PC-9 (cell line): ENCODE results near the gene PLXND1. TPM values are rescaled to one million over a fixed set of nuclear protein-coding genes. Genes with fewer than 3 reads are reported as not detected.
"Not testable (repeated sequence)": the region's sequence is repeated elsewhere in the genome, so short reads cannot be mapped to it uniquely, and the experiment has no call there.

Source experiments
- BruUV-seq: library from RNA; stranded (reverse); fragments of 400-500 nt; replicated peaks from 2 replicates; lab custom pipeline; 2021; lab: Mats Ljungman, UMichigan
- CTCF ChIA-PET: fragments of 300-600 bp; sonication (Branson Sonifier 250); formaldehyde crosslinking; loops from one replicate; lab custom pipeline; 2022; ENCODE audit warnings: antibody characterized with exemption; lab: Charles Lee
- POLR2A ChIA-PET: fragments of 300-600 bp; sonication (Branson Sonifier 250); formaldehyde crosslinking; loops from one replicate; lab custom pipeline; 2022; ENCODE audit warnings: antibody characterized with exemption; ENCODE audit not compliant: unreplicated experiment; lab: Charles Lee
- DNase-seq, 2 experiments: peaks; one replicate each; pipeline versions ENCODE4 v3.0.0 to v3.0.0-alpha.2; 2015 to 2022; ENCODE audit warnings: mixed read lengths in 1 of 2
- H2AFZ ChIP-seq: fragments of 200-600 bp; sonication (generic); 2 replicates; pipeline ENCODE4 v1.8.1; 2017; ENCODE audit warnings: antibody characterized with exemption
- H3F3A ChIP-seq: fragments of 200-600 bp; sonication (generic); 2 replicates; pipeline ENCODE4 v1.8.1; 2017; ENCODE audit warnings: antibody characterized with exemption, mild to moderate bottlenecking, low read depth; ENCODE audit not compliant: insufficient read depth
- H3K27ac ChIP-seq: fragments of 200-600 bp; sonication (generic); 2 replicates; pipeline ENCODE4 v1.6.1; 2016; ENCODE audit warnings: mixed run types
- H3K27me3 ChIP-seq: fragments of 200-600 bp; sonication (generic); 2 replicates; pipeline ENCODE4 v1.6.1; 2016; ENCODE audit warnings: low read depth, mixed run types; ENCODE audit not compliant: insufficient read depth
- H3K36me3 ChIP-seq: fragments of 200-600 bp; sonication (generic); 2 replicates; pipeline ENCODE4 v1.6.1; 2016; ENCODE audit warnings: low read depth, mixed run types
- H3K4me1 ChIP-seq: fragments of 200-600 bp; sonication (generic); replicated peaks from 2 replicates; pipeline ENCODE4 v1.6.1; 2016; ENCODE audit warnings: mixed run types; ENCODE audit not compliant: insufficient read depth
- H3K4me2 ChIP-seq: fragments of 200-600 bp; sonication (generic); 2 replicates; pipeline ENCODE4 v1.6.1; 2017; ENCODE audit warnings: mixed run types
- H3K4me3 ChIP-seq: fragments of 200-600 bp; sonication (generic); 2 replicates; pipeline ENCODE4 v1.6.1; 2016; ENCODE audit warnings: mixed run types
- H3K79me2 ChIP-seq: fragments of 200-600 bp; sonication (generic); 2 replicates; pipeline ENCODE4 v1.6.1; 2017; ENCODE audit warnings: low read depth, mixed run types
- H3K9me2 ChIP-seq: fragments of 200-600 bp; sonication (generic); 2 replicates; pipeline ENCODE4 v1.8.1; 2017; ENCODE audit warnings: mild to moderate bottlenecking; ENCODE audit not compliant: insufficient read depth
- H3K9me3 ChIP-seq: fragments of 200-600 bp; sonication (generic); 2 replicates; pipeline ENCODE4 v1.8.1; 2016; ENCODE audit warnings: low read depth; ENCODE audit not compliant: insufficient read depth
- H4K20me1 ChIP-seq: fragments of 200-600 bp; sonication (generic); 2 replicates; pipeline ENCODE4 v1.8.1; 2017; ENCODE audit not compliant: insufficient read depth
- CTCF ChIP-seq: fragments of 200-600 bp; sonication (generic); conservative IDR thresholded peaks from 2 replicates; pipeline ENCODE4 v1.6.1; 2017; ENCODE audit warnings: mixed run types, antibody characterized with exemption, mild to moderate bottlenecking, moderate library complexity
- EZH2 ChIP-seq: fragments of 200-600 bp; sonication (generic); IDR thresholded peaks from 2 replicates; pipeline ENCODE4 v1.8.0; 2017; ENCODE audit warnings: antibody characterized with exemption, low read depth
- intact Hi-C: fragments of 100-400 bp; cut with micrococcal nuclease; formaldehyde crosslinking; loops from one replicate; pipeline ENCODE4 v1.10.0; 2022; ENCODE audit not compliant: unreplicated experiment
- total RNA-seq: library from RNA; stranded (reverse); gene quantifications from 2 replicates; pipeline ENCODE4 v1.2.3, GENCODE V29; 2021

The PLXND1 gene
- total RNA-seq, 1 experiment from 2014 or later: 44.4 TPM

GRCh38 chr3:129611812-129612533 is 5.5 kb upstream of the PLXND1 start:
- no peaks in the 10 kb centered on the region for H4K20me1 ChIP-seq
- H3K4me3 ChIP-seq: no peak overlapping the region
- H3K4me1 ChIP-seq: 0 out of 2 replicates have a peak, but pooled peaks cover 4% of the 10 kb centered on the region
- peak in 1 of 2 experiments; percentile 72 for DNase-seq
- no peaks in the 10 kb centered on the region for H3K79me2 ChIP-seq
- H3K27ac ChIP-seq: no peak overlapping the region
- no peak overlapping the region for H2AFZ ChIP-seq
- H3K9me2 ChIP-seq: no peaks in the 10 kb centered on the region
- H3F3A ChIP-seq: peaks cover 19% of the 10 kb centered on the region; the same call in 1 of the 2 replicates
- ChIA-PET CTCF (no interaction called here), POLR2A (interaction anchor here (0.6 kb wide), 1 partner anchor 183 kb away, joined by 3 read pairs; no protein-coding TSS in a partner anchor)
- no peak overlapping the region for H3K4me2 ChIP-seq
- no TSS peak for BruUV-seq
- TF ChIP-seq EZH2: no peak
- TF ChIP-seq CTCF: no peak
- no peaks in the 10 kb centered on the region for H3K36me3 ChIP-seq
- intact Hi-C loops: no loop called here
- H3K9me3 ChIP-seq: no peaks in the 10 kb centered on the region
- H3K27me3 ChIP-seq: no peaks in the 10 kb centered on the region

- Histone ChIP-seq H3K27me3 (no peaks in the 10 kb centered on the region), H2AFZ (no peak overlapping the region), H3K9me2 (no peaks in the 10 kb centered on the region), H3K4me2 (no peak overlapping the region), H3K27ac (no peak overlapping the region), H3K79me2 (no peaks in the 10 kb centered on the region), H3K9me3 (no peaks in the 10 kb centered on the region), H3K4me1 (0 out of 2 replicates have a peak, but pooled peaks cover 6% of the 10 kb centered on the region), H3F3A (peaks cover 20% of the 10 kb centered on the region; the same call in 1 of the 2 replicates), H3K4me3 (no peak overlapping the region), H3K36me3 (no peaks in the 10 kb centered on the region), H4K20me1 (no peaks in the 10 kb centered on the region)
- BruUV-seq: no TSS peak
- DNase-seq: no peak
- POLR2A ChIA-PET: no interaction called here
- no peak for TF ChIP-seq EZH2
- no peak for TF ChIP-seq CTCF
- CTCF ChIA-PET: no interaction called here
- intact Hi-C loops: no loop called here
These were observed 4.9 kb upstream of the PLXND1 start for GRCh38 chr3:129611446-129611800.

DNA sequence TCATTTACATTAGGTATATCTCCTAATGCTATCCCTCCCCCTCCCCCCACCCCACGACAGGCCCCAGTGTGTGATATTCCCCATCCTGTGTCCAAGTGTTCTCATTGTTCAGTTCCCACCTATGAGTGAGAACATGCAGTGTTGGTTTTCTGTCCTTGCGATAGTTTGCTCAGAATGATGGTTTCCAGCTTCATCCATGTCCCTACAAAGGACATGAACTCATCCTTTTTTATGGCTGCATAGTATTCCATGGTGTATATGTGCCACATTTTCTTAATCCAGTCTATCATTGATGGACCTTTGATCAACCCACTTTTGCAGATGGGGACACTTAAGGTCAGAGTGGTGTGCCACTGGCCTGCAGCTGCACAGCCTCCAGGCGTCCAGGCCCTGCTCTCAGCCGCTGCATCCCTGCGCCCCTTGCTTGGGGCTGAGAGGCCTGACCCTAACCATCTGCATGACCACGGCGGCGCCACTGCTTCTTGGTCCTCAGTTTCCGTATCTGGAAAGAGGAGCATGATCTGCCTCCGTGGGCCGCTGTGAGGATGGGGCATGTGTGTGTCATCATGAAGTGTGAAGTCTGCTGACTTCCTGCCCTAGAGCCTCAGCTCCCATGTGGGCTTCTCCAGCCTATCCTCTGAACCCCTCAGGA is 4.4 kb upstream of the PLXND1 start:
- H3K27ac ChIP-seq, H3K36me3 ChIP-seq, H3K4me1 ChIP-seq, H3K4me2 ChIP-seq, DNase-seq, H4K20me1 ChIP-seq, intact Hi-C loops, H3K4me3 ChIP-seq, H3K79me2 ChIP-seq, H3K27me3 ChIP-seq, H3K9me3 ChIP-seq, POLR2A ChIA-PET, H3K9me2 ChIP-seq, BruUV-seq, H2AFZ ChIP-seq, CTCF ChIA-PET: not testable (repeated sequence)
- H3F3A ChIP-seq: peaks cover 20% of the 10 kb centered on the region; the same call in 1 of the 2 replicates
